GM21576 (cell line): ENCODE data around the gene VWA3A.
"Not testable (repeated sequence)": the region's sequence is repeated elsewhere in the genome, so short reads cannot be mapped to it uniquely, and the experiment has no call there.

ENCODE experiments used
- ATAC-seq: cut with Tn5 transposase; IDR thresholded peaks from one replicate; pipeline ENCODE4 v1.9.1; 2021; ENCODE audit warnings: mild to moderate bottlenecking, moderate library complexity; ENCODE audit not compliant: unreplicated experiment

The VWA3A gene, protein sequence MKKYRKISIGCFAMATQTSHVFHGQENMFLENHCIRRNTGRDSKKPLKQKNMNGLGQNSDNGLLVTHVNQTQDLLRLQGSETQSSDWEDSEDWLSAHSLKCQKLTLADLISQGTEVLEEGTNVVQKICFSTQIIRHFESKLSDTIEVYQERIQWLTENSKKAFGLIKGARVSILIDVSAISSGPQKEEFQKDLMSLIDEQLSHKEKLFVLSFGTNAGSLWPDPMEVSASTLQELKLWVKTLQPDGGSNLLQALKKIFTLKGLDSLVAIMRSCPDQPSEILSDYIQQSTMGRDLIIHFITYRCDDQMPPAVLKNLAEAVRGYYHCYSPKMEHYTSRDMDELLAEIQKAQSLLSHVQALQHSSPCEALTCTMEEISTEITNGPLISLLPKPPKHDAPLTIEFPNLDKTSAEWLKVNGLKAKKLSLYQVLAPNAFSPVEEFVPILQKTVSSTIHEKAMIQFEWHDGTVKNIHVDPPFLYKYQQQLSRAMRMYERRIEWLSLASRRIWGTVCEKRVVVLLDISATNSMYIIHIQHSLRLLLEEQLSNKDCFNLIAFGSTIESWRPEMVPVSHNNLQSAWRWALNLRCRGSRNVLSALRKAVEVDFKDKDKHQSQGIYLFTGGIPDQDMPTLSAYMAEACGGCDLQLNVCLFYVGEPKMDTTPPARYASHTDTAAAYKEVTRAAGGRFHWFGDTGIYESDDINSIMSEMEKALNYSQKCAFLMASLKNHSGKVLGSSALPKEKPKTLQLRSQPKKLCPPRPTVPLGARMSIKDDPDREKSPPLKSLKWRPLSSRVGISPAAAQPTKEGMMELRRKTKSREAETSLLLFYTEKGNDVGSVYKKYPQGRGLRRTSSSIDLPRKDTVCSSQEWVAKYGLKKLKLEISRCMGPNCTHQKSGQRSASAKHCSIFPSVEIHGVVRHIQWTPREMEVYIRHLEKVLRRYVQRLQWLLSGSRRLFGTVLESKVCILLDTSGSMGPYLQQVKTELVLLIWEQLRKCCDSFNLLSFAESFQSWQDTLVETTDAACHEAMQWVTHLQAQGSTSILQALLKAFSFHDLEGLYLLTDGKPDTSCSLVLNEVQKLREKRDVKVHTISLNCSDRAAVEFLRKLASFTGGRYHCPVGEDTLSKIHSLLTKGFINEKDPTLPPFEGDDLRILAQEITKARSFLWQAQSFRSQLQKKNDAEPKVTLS

DNA sequence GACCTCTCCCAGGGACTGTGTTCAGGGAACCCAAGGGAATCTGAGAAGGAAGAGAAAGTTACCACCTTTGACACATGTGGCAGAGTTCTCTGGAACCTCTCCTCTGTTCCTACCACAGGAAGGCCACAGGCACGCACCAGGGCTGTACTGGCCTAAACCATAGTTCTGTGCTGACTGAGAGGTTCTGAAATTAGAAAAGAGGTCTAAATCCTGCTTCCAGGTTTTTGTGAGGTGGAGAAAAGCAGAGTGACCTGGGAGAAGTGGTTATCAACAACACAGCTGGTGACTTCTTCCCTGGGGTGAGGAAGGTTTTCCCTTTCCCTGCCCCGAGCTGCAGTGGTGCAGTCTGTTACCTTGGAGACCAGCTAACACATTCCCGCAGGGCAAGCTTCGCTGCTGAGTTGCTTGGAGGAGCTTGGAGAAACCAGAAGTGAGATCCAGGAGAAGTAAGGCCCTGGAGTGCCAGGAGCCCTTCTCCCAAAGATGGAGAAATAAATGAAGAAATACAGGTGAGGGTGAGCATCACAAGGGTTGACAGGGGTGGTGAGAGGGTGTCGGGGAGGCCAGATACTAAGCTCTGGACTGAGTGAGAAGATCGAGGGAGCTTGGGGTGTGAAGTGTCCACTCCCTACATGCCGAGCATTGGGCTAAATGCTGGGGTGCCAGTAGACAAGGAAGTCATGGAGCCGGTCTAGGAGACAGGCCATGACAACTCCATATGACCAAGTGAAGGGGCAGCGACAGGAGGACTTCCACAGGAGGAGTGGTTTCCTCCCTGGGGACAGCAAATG is at the start of gene VWA3A:
Gene VWA3A, plus strand, starts transcription at position 399 of the 791 bp plus-strand sequence. Its CDS starts 97 bp downstream, at position 496.
- ATAC-seq = no peak

DNA sequence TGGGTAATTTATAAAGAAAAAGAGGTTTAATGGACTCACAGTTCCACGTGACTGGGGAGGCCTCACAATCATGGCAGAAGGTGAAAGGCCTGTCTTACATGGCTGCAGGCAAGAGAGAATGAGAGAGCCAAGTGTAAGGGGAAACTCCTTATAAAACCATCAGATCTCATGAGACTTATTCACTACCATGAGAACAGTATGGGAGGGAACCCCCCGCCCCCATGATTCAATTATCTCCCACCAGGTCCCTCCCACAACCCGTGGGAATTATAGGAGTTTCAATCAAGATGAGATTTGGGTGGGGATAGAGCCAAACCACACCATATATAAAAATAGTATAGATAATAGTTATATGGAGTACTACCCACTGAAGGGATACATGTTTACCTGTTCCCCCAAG is 48.5 kb upstream of the VWA3A start:
- ATAC-seq = not testable (repeated sequence)

DNA sequence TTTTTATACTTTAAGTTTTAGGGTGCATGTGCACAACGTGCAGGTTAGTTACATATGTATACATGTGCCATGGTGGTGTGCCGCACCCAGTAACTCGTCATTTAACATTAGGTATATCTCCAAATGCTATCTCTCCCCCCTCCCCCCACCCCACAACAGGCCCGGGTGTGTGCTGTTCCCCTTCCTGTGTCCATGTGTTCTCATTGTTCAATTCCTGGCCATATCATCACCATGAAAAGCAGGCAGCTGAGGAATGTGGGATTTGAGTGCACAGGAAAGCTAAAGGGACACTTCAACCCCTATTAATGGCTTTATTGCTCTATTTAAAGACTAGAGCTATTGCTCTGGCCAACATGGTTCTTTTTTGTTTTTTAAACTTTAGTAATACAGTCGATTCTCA is 46.5 kb upstream of the VWA3A start:
- not testable (repeated sequence) for ATAC-seq

DNA sequence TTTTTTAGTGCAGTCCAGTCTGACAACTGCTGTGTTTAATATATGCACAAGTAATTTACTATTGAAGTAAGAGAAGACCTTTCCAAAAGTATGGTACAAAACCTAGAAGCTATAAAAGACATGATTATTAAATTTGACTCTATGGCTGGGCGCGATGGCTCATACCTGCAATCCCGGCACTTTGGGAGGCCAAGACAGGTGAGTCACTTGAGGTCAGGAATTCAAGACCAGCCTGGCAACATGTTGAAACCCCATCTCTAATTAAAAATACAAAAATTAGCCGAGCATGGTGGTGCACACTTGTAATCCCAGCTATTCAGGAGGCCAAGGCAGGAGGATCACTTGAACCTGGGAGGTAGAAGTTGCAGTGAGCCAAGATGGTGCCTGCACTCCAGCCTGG is 41.4 kb upstream of the VWA3A start:
- ATAC-seq = no peak

DNA sequence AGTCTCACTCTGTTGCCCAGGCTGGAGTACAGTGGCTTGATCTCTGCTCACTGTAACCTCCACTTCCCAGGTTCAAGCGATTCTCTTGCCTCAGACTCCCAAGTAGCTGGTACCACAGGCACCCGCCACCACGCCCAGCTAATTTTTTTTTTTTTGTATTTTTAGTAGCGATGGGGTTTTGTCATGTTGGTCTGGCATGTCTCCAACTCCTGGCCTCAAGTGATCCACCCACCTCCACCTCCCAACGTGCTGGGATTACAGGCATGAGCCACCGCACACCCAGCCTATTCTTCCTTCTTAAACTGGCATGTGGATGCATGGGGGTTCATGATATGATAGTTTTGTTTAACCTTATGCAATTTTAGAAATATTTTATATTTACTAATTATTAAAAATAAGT is 39.4 kb upstream of the VWA3A start:
- no peak for ATAC-seq

DNA sequence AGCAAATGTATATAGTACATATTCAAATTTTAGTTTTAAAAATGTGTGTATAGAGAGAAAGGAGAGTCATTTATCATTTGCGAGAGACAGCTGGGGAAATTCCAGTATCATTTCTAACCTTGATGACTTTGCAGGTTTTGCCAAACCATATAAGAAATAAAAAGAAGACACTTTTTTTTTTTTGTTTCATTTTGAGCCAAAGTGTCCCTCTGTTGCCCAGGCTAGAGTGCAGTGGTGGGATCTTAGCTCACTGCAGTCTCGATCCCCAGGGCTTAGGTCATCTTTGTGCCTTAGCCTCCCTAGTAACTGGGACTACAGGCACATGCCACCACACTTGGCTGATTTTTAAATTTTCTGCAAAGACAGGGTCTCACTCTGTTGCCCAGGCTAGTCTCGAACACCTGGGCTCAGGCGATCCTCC is 38.4 kb upstream of the VWA3A start:
- no peak for ATAC-seq

DNA sequence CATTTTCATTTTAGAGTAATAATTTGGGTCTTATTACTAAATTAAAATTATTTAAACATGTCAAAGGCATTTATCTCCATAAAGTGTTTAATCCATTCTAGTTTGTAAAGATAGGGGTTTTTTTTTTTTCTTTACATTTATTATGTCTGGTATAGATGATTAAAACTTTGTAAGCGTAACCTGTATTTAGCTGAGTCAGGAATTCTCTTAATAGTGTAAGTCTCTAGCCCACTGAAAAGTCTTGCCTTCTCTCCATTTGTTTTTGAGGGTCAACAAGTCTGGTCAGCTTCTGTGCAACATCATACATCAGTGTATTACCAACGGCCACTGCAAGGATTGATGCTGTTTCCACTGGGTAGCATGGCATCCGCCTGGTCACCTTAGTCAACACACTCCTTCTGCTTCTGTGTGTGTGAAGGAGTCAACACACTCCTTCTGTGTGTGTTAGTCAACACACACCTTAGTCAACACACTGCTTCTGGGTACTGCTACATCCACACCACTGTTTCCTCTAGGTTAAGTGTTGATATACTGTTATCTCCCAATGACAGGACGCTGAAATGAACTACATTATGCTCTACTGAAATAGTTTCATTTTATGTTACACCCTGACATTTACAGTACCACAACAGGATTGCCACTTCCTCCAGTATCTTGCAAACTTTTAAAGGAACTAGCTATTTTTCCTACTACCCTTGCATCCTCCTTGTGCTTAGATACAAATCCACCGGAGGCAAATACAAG is 37.3 kb upstream of the VWA3A start:
- no peak for ATAC-seq

DNA sequence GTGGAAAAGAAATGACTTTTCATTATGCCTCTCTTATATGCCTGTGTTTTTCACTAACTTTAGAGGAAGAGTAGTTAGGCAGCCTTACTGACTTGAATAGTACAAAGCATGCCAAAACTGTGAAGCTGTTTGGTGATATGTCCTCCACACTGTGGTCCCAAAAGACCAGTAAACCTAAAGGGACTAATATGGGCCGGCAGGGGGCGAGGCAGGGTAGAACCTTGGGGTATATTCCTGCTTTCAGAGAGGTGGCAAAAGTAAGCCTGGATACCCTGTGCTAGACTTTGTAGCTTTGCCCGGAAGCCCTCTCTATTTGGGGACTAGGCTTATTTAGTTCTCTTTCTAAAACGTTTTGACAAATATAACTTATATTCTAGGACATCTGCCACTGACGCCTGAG is 36.5 kb upstream of the VWA3A start:
- no peak for ATAC-seq

DNA sequence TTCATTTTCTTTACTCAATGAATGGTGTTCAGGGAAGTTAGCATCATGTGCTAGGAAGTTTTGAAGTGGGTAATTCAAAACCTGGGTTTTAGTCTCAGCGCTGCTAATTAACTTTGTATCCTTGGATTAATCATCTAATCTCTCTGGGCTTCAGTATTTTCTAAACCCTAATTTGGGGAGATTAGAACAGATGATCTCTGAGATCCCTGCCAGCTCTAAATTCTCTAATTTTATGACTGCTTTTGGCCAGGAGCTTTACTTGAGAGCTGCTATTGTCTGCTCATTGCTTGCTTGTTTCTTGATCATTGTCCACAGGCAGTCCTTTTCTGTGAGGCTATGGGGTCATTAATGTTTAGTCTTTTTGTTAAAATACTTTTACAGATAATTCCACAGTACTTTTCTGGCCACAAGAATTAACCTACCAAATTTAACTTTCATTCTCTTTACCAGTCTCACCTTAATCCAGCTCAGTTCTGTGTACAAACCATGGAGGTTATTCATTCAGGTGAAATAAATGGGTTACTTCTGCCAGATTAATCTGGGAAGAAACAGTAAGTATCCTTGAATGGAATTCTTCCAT is 28.4 kb upstream of the VWA3A start:
- no peak for ATAC-seq

DNA sequence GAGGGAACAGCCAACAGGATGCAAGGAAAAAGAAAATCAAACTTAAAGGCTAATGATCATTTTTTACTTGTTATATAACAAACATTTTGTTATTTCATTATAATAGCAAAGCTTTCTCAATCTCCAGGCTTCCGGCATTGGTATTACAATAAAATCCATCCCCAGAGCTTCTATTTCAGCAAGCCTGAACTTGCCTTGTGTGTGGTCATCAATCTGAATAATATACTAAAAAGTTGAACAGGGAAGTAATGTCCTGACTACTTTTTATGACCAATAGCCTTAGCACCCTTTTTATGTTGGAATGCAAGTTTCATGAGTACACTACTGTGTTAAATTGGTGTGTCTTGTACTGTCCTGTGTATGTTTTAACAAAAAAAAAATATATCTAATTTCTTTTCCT is 27.1 kb upstream of the VWA3A start:
- ATAC-seq = no peak

DNA sequence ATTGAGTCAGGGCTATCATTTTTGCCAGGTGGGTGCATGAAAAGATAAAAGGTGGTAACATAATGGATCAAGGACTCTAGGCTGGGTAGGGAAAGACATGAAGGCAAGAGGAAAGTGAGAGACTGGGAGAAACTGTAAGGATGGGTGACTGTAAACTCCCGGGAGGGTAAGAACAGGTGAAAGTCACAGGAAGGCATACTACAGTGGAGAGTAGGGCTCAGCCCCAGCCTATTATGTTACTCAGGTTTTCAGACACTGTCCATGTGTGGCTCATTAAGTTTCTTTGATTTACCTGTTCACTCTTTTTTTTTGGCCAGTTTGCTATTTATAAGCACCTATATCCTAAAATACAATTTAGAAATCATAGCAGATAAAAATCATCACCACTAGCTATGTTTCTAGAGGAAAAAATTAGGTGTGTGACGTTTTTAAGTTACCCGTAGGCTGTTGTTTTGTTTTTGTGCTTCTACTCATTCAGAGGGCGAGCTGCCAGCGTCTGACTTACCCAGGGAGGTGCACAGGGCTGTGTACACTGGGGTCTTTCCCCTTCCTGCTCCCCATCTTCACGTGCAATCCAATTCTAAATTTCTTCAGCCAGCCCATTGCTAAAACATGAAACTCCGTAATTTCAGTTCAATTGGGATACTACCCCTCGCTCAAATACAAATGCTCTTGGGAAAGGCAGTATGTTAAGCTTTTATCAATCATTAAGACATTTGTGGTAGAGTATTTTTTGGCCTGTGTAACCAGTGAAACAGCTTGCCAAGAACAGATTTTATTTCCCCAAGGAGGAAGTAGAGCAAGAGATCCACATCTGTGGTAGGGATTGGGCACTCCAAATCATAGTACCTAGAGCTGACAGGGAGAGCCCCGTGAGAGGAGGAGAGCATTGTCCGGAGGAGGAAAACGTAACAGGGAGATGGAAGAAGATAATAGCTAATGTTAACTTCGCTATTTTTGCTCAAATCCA is 21.7 kb upstream of the VWA3A start:
- ATAC-seq = no peak

DNA sequence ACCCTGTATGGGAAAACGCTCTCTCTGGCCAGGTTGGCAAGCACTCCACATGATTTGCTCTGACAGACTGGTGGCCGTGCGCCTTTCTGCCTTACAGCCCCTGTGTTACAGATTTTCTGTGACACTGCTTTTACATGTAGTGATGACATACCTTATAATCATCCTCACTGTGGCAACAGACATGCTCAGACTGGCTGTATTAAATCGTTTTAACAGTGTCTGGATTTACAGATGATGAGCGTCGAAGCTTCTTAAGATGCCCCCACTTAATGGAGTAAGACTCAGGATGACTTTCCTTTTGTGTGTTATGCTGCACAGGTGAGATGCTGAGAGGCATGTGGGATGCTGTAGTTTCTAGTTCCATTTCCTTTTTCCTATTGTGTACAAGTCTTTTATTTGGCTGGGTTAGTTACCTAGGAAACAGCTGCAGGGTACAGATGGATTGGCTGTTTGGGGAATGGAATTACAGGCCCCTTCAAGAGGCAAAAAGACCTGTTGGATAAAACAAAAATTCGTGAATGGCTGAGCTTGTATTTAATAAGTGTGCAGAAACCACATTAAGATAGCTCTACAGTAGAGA is 20.9 kb upstream of the VWA3A start:
- ATAC-seq = no peak

DNA sequence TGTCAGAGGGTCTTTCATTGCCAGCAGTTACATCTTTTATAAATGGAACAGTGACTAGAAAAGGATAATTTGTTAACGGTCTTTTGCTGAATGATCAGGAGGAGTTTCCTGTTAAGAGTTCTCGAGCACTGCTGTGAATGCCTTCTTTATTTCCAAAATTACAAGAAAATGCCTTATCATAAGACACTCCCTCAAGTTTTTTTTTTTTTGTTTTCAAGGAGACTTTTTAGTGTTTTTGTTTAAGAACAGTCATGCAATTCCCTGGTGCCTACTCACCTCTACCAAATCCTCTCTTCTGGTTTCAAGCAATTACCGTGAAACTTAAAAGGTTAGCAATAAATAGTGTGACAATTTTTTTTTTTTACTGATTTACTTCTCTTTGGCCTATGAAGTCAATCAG is 19.0 kb upstream of the VWA3A start:
- ATAC-seq = no peak

DNA sequence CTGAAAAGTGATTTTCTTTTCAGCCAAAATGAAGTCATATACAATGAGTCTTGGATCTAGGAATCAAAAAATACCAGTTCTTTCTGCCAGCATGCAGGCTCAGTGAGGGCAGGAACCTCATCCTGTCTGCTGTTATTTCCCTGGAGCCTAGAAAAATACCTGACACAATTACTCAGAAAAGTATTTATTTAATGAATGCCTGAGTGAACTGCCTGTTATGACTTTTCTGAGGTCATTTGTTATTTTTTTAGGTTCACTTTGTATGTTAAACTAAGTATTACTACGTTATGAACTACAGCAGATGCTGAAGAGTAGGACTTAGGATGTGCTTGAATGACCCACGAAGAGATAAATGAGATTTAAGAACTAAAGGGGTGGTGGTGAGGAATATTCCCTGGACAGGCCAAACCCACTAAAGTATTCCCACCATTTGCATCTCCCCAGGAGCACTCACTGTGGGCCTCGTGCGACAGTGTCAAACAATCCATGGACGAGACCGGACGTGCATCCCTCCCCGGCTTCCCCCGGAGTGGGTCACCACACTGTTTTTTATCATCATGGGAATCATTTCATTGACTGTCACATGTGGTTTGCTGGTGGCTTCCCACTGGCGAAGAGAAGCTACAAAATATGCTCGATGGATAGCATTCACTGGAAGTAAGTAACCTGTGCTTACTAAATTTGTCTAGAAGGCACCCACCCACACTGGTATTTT is 17.1 kb upstream of the VWA3A start:
- no peak for ATAC-seq

DNA sequence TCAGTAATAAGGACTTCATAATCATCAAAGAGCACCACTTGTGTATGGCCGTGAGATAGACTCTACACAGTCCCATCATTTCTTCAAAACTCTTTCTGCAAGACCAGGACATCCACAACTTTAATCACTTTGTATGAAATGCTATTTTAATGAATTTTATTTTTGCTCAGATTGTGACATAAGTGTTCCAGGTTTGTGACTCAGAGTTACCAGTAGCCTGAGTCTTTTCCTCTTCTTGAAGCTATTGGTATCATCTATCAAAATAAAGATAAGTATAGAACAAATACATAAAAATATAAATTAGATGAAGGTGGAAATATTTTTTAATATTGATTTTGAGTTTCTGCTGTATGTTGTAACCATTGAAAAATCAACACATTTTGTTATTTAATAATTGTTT is 16.6 kb upstream of the VWA3A start:
- no peak for ATAC-seq

DNA sequence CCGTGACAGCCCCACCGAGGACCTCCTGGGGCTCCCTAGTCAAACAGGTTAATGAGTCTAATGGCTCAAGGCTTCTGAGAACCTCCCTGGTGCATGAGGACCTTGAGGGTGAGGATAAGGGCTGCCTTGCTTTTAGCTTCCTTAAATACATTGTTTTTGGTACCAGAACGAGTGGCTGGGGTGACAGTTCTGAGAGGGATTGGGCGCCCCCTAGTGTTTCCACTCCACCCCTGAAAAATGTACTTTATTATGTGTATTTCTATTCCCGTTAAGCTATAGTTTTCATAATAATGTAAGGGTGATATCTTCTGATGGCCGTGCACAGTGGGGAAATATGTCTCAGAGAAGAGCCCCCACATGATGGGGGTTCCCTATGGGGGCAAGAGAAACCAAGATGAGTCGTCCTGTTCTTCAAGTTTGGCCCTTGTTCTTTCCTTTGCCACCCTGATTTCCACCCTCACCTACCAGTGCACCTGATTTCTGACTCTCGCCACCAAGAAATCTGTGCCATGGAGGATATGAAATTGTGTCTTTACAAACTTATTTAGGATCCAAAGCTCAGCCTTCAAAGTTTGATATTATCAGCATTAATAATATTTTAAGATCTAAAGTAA is 14.5 kb upstream of the VWA3A start:
- ATAC-seq = peak; percentile 46

DNA sequence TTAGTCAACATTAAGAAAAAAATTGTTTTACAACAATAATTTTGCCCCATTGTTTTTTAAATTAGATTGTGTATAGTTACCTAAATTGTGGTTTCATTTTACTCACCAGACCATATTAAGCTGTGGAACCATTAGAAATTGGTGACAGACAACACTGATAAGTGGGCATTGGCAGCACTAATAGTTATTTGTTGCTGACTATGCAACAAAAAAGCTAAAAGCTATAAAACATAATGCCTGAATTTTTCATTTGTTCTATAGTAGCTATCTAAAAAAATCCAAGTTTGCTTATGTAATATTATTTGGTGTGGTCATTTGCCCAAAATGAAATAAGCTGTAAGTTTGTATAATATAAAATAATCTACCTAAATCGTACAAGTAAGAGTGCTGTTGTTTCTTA is 13.7 kb upstream of the VWA3A start:
- no peak for ATAC-seq
